NT2/D1 (cell line): ENCODE results near the gene CYB5A.

Experiments
- DNase-seq: peaks from one replicate; pipeline ENCODE4 v3.0.0-alpha.2; 2011; ENCODE audit warnings: low read depth, low spot score
- H3K27me3 ChIP-seq: 2 replicates; pipeline ENCODE4 v1.6.0; 2011; ENCODE audit warnings: mild to moderate bottlenecking; ENCODE audit not compliant: insufficient read length, insufficient read depth
- H3K36me3 ChIP-seq: 2 replicates; pipeline ENCODE4 v1.6.1; 2011; ENCODE audit warnings: mild to moderate bottlenecking, low read length, mixed read lengths; ENCODE audit not compliant: insufficient read depth, insufficient read length
- H3K4me1 ChIP-seq: 2 replicates; pipeline ENCODE4 v1.5.1; 2011; ENCODE audit not compliant: insufficient read depth, insufficient read length
- H3K4me3 ChIP-seq: 2 replicates; pipeline ENCODE4 v1.5.1; 2011; ENCODE audit warnings: low read depth; ENCODE audit not compliant: insufficient read length
- H3K9ac ChIP-seq: 2 replicates; pipeline ENCODE4 v1.6.0; 2011; ENCODE audit warnings: low read depth; ENCODE audit not compliant: insufficient read length
- H3K9me3 ChIP-seq: 2 replicates; pipeline ENCODE4 v1.5.1; 2011; ENCODE audit warnings: mild to moderate bottlenecking, low read length; ENCODE audit not compliant: insufficient read depth
- SUZ12 ChIP-seq: IDR thresholded peaks from 2 replicates; pipeline ENCODE4 v1.6.1; 2011; ENCODE audit not compliant: insufficient read length, insufficient read depth; ENCODE audit errors: extremely low read depth
- YY1 ChIP-seq: IDR thresholded peaks from 2 replicates; pipeline ENCODE4 v1.6.1; 2011; ENCODE audit not compliant: insufficient read length, insufficient read depth
- ZNF274 ChIP-seq: IDR thresholded peaks from 2 replicates; pipeline ENCODE4 v1.6.1; 2011; ENCODE audit warnings: mild to moderate bottlenecking, low read depth, low read length

Gene CYB5A

DNA sequence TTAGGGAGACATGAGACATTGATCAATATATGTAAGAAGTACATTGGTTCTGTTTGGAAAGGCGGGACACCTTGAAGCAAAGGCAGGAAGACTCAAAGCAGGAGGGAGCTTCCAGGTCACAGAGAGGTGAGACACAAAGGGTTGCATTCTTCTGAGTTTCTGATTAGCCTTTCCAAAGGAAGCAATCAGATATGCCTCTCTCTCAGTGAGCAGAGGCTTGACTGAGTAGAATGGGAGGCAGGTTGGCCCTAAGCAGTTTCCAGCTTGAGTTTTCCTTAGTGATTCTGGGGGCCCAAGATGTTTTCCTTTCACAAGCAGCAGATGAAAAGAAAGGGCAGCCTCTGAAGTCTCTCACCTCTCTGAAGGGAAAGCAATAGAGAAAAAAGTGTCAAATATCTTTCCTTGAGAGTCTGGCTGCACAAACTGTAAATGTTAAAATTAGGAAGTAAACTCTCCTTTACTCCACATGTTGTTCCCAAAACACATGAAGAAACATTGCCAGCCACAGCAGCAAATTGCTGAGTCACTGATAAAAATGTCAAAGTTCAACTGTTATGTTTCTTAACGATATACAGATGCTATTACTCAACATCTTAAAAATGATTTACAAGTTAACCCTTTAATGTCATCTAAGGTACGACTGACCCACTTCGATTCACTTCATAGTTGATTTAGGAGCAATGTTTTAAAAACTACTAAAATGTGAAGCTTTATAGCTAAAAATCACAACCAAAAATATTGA lies 40.3 kb downstream of the CYB5A start:
- no peaks in the 10 kb centered on the region for H3K36me3 ChIP-seq
- no peak overlapping the region for H3K4me3 ChIP-seq
- TF ChIP-seq YY1 (no peak), ZNF274 (no peak), SUZ12 (no peak)
- no peaks in the 10 kb centered on the region for H3K4me1 ChIP-seq
- peak; percentile 23 for DNase-seq
- H3K9ac ChIP-seq, result no peak overlapping the region
- no peaks in the 10 kb centered on the region for H3K27me3 ChIP-seq
- H3K9me3 ChIP-seq, result no peaks in the 10 kb centered on the region

DNA sequence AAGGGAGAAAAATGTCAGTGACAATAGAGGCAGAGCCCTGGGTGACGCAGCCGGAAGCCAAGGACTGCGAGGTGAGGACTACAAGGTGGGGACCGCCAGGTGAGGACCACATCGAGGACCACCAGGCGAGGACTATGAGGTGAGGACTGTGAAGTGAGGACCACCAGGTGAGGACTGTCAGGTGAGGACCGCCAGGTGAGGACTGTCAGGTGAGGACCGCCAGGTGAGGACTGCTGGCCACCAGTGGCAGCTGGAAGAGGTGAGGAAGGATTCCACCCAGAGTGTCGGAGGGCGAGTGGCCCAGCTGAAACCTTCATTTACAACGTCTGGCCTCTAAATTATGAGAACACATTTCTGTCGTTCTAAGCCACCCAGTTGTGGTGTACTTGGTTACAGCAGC lies 41.6 kb downstream of the CYB5A start:
- H3K9me3 ChIP-seq, result no peaks in the 10 kb centered on the region
- H3K4me1 ChIP-seq, result no peaks in the 10 kb centered on the region
- H3K36me3 ChIP-seq, result no peaks in the 10 kb centered on the region
- H3K9ac ChIP-seq, result no peak overlapping the region
- DNase-seq, result no peak
- TF ChIP-seq ZNF274, result no peak
- no peak for TF ChIP-seq YY1
- TF ChIP-seq SUZ12, result no peak
- no peaks in the 10 kb centered on the region for H3K27me3 ChIP-seq
- no peak overlapping the region for H3K4me3 ChIP-seq

DNA sequence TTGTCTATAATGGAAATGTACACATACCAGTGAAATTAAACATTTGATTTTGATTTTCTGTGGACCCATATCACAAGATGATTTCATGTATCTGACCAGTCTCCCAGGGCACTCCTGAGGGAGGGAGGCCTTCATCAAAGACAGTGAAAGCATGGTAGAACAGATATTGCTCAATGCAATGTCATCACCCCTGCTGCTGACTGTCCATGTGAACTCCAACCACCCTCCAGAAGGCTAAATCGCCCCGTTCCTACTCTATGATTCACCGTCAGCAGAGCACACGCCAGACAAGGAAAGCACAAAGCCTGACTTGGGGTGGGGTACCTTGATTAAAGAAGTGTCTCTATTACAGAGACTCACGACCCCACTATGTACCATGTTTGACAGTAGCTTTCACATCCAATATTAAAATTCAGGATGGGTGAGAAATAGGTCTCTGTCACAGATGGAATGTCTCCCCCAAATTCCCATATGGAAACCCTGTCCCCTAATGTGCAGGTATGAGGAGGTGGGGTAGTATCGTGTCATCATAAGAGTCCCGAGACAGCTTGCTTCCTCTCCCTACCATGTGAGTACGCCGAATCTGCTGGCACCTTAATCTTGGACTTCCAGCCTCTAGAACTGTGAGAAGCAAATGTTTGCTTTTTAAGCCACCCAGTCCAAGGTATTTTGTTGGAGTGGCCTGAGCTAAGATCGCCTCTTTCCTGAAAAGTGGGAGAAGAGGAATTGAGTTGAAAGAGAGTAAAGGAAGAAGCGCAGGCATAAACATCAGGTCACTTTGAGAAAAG lies 42.4 kb downstream of the CYB5A start:
- TF ChIP-seq YY1, result no peak
- no peak for TF ChIP-seq ZNF274
- TF ChIP-seq SUZ12, result no peak
- Histone ChIP-seq H3K9ac (no peak overlapping the region), H3K4me1 (no peaks in the 10 kb centered on the region), H3K9me3 (no peaks in the 10 kb centered on the region), H3K36me3 (no peaks in the 10 kb centered on the region), H3K4me3 (no peak overlapping the region), H3K27me3 (no peaks in the 10 kb centered on the region)
- no peak for DNase-seq

DNA sequence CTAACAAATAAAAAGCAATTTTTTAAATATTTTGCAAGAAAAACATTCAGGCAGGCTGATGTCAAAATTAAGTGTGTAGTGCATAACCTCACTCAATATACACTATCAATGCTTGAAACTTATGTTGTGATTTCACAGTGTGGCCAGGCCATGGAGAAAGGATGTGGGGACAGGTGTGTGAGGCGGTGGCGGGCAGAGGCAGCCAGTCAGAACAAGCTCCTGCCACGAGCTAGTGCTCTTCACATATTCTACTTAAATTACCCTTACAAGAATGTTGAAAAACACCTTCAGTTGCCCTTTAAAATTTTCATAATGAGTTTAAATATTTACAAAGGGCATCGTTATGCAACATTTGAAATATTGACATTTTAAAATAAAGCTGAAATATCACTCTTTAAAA lies 43.2 kb downstream of the CYB5A start:
- Histone ChIP-seq H3K9me3 (no peaks in the 10 kb centered on the region), H3K4me1 (no peaks in the 10 kb centered on the region), H3K4me3 (no peak overlapping the region), H3K36me3 (no peaks in the 10 kb centered on the region), H3K27me3 (no peaks in the 10 kb centered on the region), H3K9ac (no peak overlapping the region)
- DNase-seq, result no peak
- TF ChIP-seq SUZ12 (no peak), ZNF274 (no peak), YY1 (no peak)

DNA sequence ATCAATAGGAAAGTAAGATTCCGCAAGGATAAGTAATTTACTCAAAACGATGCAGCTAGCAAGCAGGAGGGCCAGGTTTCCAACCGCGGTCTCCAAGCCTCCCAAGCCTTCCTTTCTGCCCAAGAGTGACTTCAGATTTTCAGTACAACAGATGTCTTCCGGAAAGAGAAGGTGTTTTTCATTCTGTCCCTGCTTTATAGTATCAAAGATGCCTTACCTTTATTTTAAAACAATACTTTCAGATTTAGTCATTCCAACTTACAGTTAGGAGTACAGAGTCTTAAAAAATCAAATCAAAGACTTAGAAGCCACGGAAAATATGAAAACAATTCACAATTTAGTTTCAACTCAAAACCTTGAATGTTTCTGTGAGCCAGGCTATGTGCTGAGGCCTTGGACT lies 43.6 kb downstream of the CYB5A start:
- H3K4me1 ChIP-seq, result no peaks in the 10 kb centered on the region
- no peak for DNase-seq
- H3K27me3 ChIP-seq, result no peaks in the 10 kb centered on the region
- no peak overlapping the region for H3K4me3 ChIP-seq
- no peak overlapping the region for H3K9ac ChIP-seq
- no peak for TF ChIP-seq SUZ12
- no peak for TF ChIP-seq ZNF274
- no peak for TF ChIP-seq YY1
- no peaks in the 10 kb centered on the region for H3K9me3 ChIP-seq
- no peaks in the 10 kb centered on the region for H3K36me3 ChIP-seq

DNA sequence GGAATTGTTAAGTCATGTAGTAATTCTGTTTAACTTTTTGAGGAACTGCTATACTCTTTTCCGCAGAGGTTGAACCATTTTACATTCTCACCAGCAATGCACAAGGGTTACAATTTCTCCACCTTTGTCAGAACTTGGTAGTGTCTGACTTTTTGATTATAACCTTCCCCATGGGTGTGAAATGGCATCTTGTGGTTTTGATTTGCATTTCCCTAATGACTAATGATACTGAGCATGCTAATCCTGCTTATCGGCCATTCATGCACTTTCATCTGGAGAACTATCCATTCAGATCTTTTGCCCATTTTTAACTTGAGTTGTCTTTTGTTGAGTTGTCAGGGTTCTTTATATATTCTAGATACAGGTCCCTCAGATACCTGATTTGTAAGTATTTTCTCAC lies 47.2 kb downstream of the CYB5A start:
- no peak overlapping the region for H3K4me3 ChIP-seq
- H3K27me3 ChIP-seq, result no peaks in the 10 kb centered on the region
- H3K9ac ChIP-seq, result no peak overlapping the region
- peaks cover 2% of the 10 kb centered on the region for H3K4me1 ChIP-seq
- H3K36me3 ChIP-seq, result no peaks in the 10 kb centered on the region
- TF ChIP-seq SUZ12, result no peak
- no peak for TF ChIP-seq ZNF274
- no peak for TF ChIP-seq YY1
- H3K9me3 ChIP-seq, result no peaks in the 10 kb centered on the region
- DNase-seq, result no peak

DNA sequence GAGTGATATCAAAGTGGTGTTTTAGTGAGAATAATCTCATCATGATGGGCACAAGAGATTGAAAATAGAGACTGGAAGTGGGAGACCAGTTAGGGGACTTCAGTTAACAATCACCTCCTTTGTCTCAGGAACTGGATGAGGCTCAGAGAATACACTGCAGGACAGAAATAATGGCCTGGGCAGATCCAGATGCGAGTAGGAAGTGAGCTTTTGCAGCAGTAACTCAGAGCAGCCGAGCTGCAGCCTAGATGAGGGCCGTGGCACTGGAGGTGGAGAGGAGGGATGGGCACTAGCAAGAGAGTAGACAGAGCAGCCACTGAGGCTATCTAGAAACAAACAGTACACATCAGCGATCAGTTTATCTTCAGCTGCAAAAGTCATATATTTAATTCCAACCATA lies 48.6 kb downstream of the CYB5A start:
- Histone ChIP-seq H3K4me3 (no peak overlapping the region), H3K36me3 (no peaks in the 10 kb centered on the region), H3K27me3 (no peaks in the 10 kb centered on the region), H3K9me3 (no peaks in the 10 kb centered on the region), H3K4me1 (peaks cover 2% of the 10 kb centered on the region), H3K9ac (no peak overlapping the region)
- TF ChIP-seq YY1 (no peak), SUZ12 (no peak), ZNF274 (no peak)
- no peak for DNase-seq
